Activated CD4-positive, alpha-beta memory T cell treated with anti-CD3 and anti-CD28 coated beads, Interleukin-2, amount 10 ng/mL, durations not matched to agents 7 days and 5 days (primary cell): Measurements from ENCODE around the gene KLHDC2. TPM values are rescaled to one million over a fixed set of nuclear protein-coding genes. Genes with fewer than 3 reads are reported as not detected.
"Not testable (repeated sequence)": the region's sequence is repeated elsewhere in the genome, so short reads cannot be mapped to it uniquely, and the experiment has no call there.

Experiments used
- CTCF ChIA-PET: fragments of 350-600 bp; sonication (Branson Sonifier 250); formaldehyde crosslinking; loops from one replicate; lab custom pipeline; 2021; ENCODE audit warnings: antibody characterized with exemption, inconsistent platforms; lab: Charles Lee
- POLR2A ChIA-PET: fragments of 350-600 bp; sonication (Branson Sonifier 250); formaldehyde crosslinking; loops from one replicate; lab custom pipeline; 2021; ENCODE audit warnings: antibody characterized with exemption; lab: Charles Lee
- DNase-seq: peaks from one replicate; pipeline ENCODE4 v3.0.0-alpha.2; 2020
- H3K27ac Mint-ChIP-seq: one replicate; pipeline ENCODE4 v1.8.0; 2021; ENCODE audit warnings: mild to moderate bottlenecking, mixed read lengths
- H3K27me3 Mint-ChIP-seq: one replicate; pipeline ENCODE4 v1.8.0; 2021; ENCODE audit warnings: mixed read lengths
- H3K36me3 Mint-ChIP-seq: one replicate; pipeline ENCODE4 v1.8.0; 2021; ENCODE audit warnings: low read depth, mixed read lengths
- H3K4me1 Mint-ChIP-seq: one replicate; pipeline ENCODE4 v1.8.0; 2021; ENCODE audit warnings: mixed read lengths
- H3K4me3 Mint-ChIP-seq: one replicate; pipeline ENCODE4 v1.8.0; 2021; ENCODE audit warnings: mild to moderate bottlenecking, mixed read lengths
- H3K9me3 Mint-ChIP-seq: one replicate; pipeline ENCODE4 v1.8.0; 2021; ENCODE audit warnings: mixed read lengths
- total RNA-seq, 2 experiments: library from RNA; stranded (reverse); gene quantifications; one replicate each; pipeline ENCODE4 v1.2.3, GENCODE V29; 2021

Gene KLHDC2
- total RNA-seq, 2 experiments from 2014 or later: 34.3 to 34.7 TPM

GRCh38 chr14:49786315-49786714 lies 18.4 kb downstream of the KLHDC2 start:
- Mint-ChIP-seq H3K27ac (no peak overlapping the region), H3K36me3 (peaks cover 82% of the 10 kb centered on the region), H3K4me3 (no peak overlapping the region), H3K4me1 (peaks cover 5% of the 10 kb centered on the region), H3K9me3 (no peaks in the 10 kb centered on the region), H3K27me3 (no peaks in the 10 kb centered on the region)
- ChIA-PET CTCF (no interaction called here), POLR2A (no interaction called here)
- DNase-seq: no peak

- no peaks in the 10 kb centered on the region for H3K27me3 Mint-ChIP-seq
- ChIA-PET POLR2A (interaction anchor here (1.0 kb wide), 1 partner anchor 17 kb away, joined by 3 read pairs; no protein-coding TSS in a partner anchor), CTCF (no interaction called here)
- H3K4me1 Mint-ChIP-seq: peaks cover 5% of the 10 kb centered on the region
- H3K36me3 Mint-ChIP-seq: peaks cover 84% of the 10 kb centered on the region
- H3K9me3 Mint-ChIP-seq: no peaks in the 10 kb centered on the region
- DNase-seq: no peak
- no peak overlapping the region for H3K4me3 Mint-ChIP-seq
- no peak overlapping the region for H3K27ac Mint-ChIP-seq
Observed at GRCh38 chr14:49792618-49793017, 24.7 kb downstream of the KLHDC2 start.

- ChIA-PET CTCF (no interaction called here), POLR2A (no interaction called here)
- Mint-ChIP-seq H3K4me3 (no peak overlapping the region), H3K36me3 (peaks cover 79% of the 10 kb centered on the region), H3K27me3 (no peaks in the 10 kb centered on the region), H3K9me3 (no peaks in the 10 kb centered on the region), H3K4me1 (no peaks in the 10 kb centered on the region), H3K27ac (no peak overlapping the region)
- DNase-seq: no peak
Observed at GRCh38 chr14:49796025-49796424, 28.1 kb downstream of the KLHDC2 start.

GRCh38 chr14:49808780-49809179 lies 40.8 kb downstream of the KLHDC2 start:
- Mint-ChIP-seq H3K27ac (no peak overlapping the region), H3K4me1 (peaks cover 7% of the 10 kb centered on the region), H3K27me3 (no peaks in the 10 kb centered on the region), H3K4me3 (no peak overlapping the region), H3K9me3 (no peaks in the 10 kb centered on the region), H3K36me3 (peaks cover 66% of the 10 kb centered on the region)
- ChIA-PET CTCF (interaction anchor here (0.9 kb wide), 1 partner anchor 175 kb away, joined by 4 read pairs; no protein-coding TSS in a partner anchor), POLR2A (no interaction called here)
- no peak for DNase-seq

- DNase-seq, H3K27me3 Mint-ChIP-seq, POLR2A ChIA-PET, H3K4me3 Mint-ChIP-seq, H3K27ac Mint-ChIP-seq, H3K4me1 Mint-ChIP-seq, H3K9me3 Mint-ChIP-seq: not testable (repeated sequence)
- CTCF ChIA-PET: interaction anchor here (1.4 kb wide), 1 partner anchor 15 kb away, joined by 4 read pairs; no protein-coding TSS in a partner anchor
- H3K36me3 Mint-ChIP-seq: peaks cover 85% of the 10 kb centered on the region
Observed at GRCh38 chr14:49816118-49816517, 48.2 kb downstream of the KLHDC2 start.

GRCh38 chr14:49816844-49817243 lies 48.9 kb downstream of the KLHDC2 start:
- CTCF ChIA-PET: interaction anchor here (1.0 to 1.6 kb wide), 2 partner anchors 9 to 26 kb away, joined by 3 to 4 read pairs; no protein-coding TSS in a partner anchor
- DNase-seq: no peak
- no peak overlapping the region for H3K4me3 Mint-ChIP-seq
- POLR2A ChIA-PET: no interaction called here
- no peak overlapping the region for H3K27ac Mint-ChIP-seq
- peaks cover 8% of the 10 kb centered on the region for H3K9me3 Mint-ChIP-seq
- H3K4me1 Mint-ChIP-seq: no peaks in the 10 kb centered on the region
- H3K36me3 Mint-ChIP-seq: peaks cover 81% of the 10 kb centered on the region
- H3K27me3 Mint-ChIP-seq: no peaks in the 10 kb centered on the region

GRCh38 chr14:49820176-49820575 lies 52.2 kb downstream of the KLHDC2 start:
- peaks cover 8% of the 10 kb centered on the region for H3K9me3 Mint-ChIP-seq
- peaks cover 70% of the 10 kb centered on the region for H3K36me3 Mint-ChIP-seq
- H3K27me3 Mint-ChIP-seq: no peaks in the 10 kb centered on the region
- ChIA-PET CTCF (no interaction called here), POLR2A (no interaction called here)
- DNase-seq: no peak
- no peak overlapping the region for H3K4me3 Mint-ChIP-seq
- H3K4me1 Mint-ChIP-seq: no peaks in the 10 kb centered on the region
- H3K27ac Mint-ChIP-seq: no peak overlapping the region

GRCh38 chr14:49828640-49829039 lies 60.7 kb downstream of the KLHDC2 start:
- H3K4me3 Mint-ChIP-seq: no peak overlapping the region
- ChIA-PET CTCF (interaction anchor here (0.6 to 4.2 kb wide), 8 partner anchors 9 to 208 kb away, joined by 3 to 44 read pairs (median 5); partner anchors contain the start of genes DNAAF2, KLHDC2, MGAT2 and NEMF), POLR2A (interaction anchor here (0.7 kb wide), 1 partner anchor 24 kb away, joined by 3 read pairs; the partner anchor contains the start of gene NEMF)
- H3K4me1 Mint-ChIP-seq: peaks cover 5% of the 10 kb centered on the region
- no peak for DNase-seq
- H3K27ac Mint-ChIP-seq: no peak overlapping the region
- no peaks in the 10 kb centered on the region for H3K9me3 Mint-ChIP-seq
- peaks cover 69% of the 10 kb centered on the region for H3K36me3 Mint-ChIP-seq
- no peaks in the 10 kb centered on the region for H3K27me3 Mint-ChIP-seq

Other genes starting within 250 kb of the KLHDC2 start
- 1,000 to 10,000 TPM; 1,659 to 1,700 TPM for gene RPS29, start 181.8 kb upstream of the KLHDC2 start, total RNA-seq
- gene LRR1, start 169.2 kb upstream of the KLHDC2 start, total RNA-seq: 10 to 100 TPM; 48.7 to 53.2 TPM
- gene RPL36AL, start 147.5 kb upstream of the KLHDC2 start, total RNA-seq: 100 to 1,000 TPM; 320 to 330 TPM
- 10 to 100 TPM; 82.7 to 86.5 TPM for gene MGAT2, start 147.4 kb upstream of the KLHDC2 start, total RNA-seq
- gene DNAAF2, start 132.9 kb upstream of the KLHDC2 start, total RNA-seq: 1 to 10 TPM; 7.4 to 7.5 TPM
- 10 to 100 TPM; 24.1 to 24.9 TPM for gene POLE2, start 79.9 kb upstream of the KLHDC2 start, total RNA-seq
- gene KLHDC1, start 75.0 kb upstream of the KLHDC2 start, total RNA-seq: 1 to 10 TPM; 2.4 to 2.6 TPM
- 10 to 100 TPM; 64.7 to 73.3 TPM for gene NEMF, start 84.6 kb downstream of the KLHDC2 start, total RNA-seq
- 100 to 1,000 TPM; 198 to 199 TPM for gene ARF6, start 124.9 kb downstream of the KLHDC2 start, total RNA-seq